Measurements from ENCODE around the gene KLHL21.

DNA sequence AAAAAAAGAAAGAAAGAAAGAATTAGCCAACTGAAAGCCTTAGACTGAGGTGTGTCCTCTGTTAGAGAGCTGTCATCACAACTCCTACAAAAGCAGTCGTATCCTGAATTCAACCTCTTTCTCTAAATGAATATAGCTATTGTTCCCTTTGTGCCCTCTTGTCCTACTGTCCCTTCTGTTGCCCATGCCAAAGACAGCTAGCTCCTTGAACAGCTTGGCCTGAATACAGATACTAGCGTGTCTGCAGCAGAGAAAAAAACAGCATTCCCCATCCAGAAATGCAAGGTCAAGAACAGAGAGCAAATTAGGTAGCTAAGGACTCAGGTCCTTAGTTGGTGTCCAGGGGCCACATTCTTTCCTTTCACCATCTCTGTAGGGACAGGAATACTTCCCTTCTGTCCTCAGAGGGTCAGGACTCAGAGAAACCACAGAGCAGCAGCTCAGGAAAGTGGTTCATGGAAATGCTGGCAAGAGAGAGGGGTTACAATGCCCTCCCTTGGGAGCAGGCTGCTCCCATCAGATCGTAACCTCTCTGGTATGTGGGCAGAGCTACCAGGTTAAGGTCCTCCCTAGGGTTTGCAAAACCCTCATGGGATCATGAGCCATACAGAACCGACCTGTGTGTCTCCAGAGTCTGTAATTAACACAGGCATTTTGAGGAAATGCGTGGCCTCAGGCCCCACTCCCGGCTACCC is 24.7 kb downstream of the KLHL21 start:
- TF ChIP-seq, protein P1, sequence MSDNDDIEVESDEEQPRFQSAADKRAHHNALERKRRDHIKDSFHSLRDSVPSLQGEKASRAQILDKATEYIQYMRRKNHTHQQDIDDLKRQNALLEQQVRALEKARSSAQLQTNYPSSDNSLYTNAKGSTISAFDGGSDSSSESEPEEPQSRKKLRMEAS (IDR thresholded peaks at IDR 0.05), result no peak
- TF ChIP-seq TEAD4 (IDR thresholded peaks at IDR 0.05) (no peak), RAD21 (IDR thresholded peaks at IDR 0.05; ENCODE audit: low read depth) (no peak), CEBPB (IDR thresholded peaks at IDR 0.05) (no peak), NFIC (IDR thresholded peaks at IDR 0.05) (no peak), YY1 (IDR thresholded peaks at IDR 0.05; ENCODE audit: low read depth) (no peak), TAF1 (IDR thresholded peaks at IDR 0.05; ENCODE audit: low read depth) (no peak), FOXM1 (IDR thresholded peaks at IDR 0.05; ENCODE audit: borderline replicate concordance, low read depth) (no peak), EP300 (IDR thresholded peaks at IDR 0.05; ENCODE audit: borderline replicate concordance) (no peak), ZBTB7A (IDR thresholded peaks at IDR 0.05; ENCODE audit: low read depth) (no peak)
- TF ChIP-seq, protein P2, sequence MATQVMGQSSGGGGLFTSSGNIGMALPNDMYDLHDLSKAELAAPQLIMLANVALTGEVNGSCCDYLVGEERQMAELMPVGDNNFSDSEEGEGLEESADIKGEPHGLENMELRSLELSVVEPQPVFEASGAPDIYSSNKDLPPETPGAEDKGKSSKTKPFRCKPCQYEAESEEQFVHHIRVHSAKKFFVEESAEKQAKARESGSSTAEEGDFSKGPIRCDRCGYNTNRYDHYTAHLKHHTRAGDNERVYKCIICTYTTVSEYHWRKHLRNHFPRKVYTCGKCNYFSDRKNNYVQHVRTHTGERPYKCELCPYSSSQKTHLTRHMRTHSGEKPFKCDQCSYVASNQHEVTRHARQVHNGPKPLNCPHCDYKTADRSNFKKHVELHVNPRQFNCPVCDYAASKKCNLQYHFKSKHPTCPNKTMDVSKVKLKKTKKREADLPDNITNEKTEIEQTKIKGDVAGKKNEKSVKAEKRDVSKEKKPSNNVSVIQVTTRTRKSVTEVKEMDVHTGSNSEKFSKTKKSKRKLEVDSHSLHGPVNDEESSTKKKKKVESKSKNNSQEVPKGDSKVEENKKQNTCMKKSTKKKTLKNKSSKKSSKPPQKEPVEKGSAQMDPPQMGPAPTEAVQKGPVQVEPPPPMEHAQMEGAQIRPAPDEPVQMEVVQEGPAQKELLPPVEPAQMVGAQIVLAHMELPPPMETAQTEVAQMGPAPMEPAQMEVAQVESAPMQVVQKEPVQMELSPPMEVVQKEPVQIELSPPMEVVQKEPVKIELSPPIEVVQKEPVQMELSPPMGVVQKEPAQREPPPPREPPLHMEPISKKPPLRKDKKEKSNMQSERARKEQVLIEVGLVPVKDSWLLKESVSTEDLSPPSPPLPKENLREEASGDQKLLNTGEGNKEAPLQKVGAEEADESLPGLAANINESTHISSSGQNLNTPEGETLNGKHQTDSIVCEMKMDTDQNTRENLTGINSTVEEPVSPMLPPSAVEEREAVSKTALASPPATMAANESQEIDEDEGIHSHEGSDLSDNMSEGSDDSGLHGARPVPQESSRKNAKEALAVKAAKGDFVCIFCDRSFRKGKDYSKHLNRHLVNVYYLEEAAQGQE (IDR thresholded peaks at IDR 0.05; ENCODE audit: low read depth), result no peak
